ENCODE measurements around the gene ACOT8.
"Not testable (repeated sequence)": the region's sequence is repeated elsewhere in the genome, so short reads cannot be mapped to it uniquely, and the experiment has no call there.

ACOT8 gene

GRCh38 chr20:45827712-45828111, 29.5 kb downstream of the ACOT8 start:
- FAIRE-seq = no peak
- DNase-seq (ENCODE audit: low spot score) = no peak

- DNase-seq (ENCODE audit: low spot score) (no peak), FAIRE-seq (no peak)
Measured at GRCh38 chr20:45827030-45827652, 30.1 kb downstream of the ACOT8 start, which contains the start of gene TNNC2. TNNC2 (minus strand) TSS chr20:45827312; CDS start chr20:45827248, 64 bp downstream.

- DNase-seq (ENCODE audit: low spot score) (no peak), FAIRE-seq (no peak)
Measured at GRCh38 chr20:45826381-45827019, 30.7 kb downstream of the ACOT8 start.

GRCh38 chr20:45823949-45824835, 33.0 kb downstream of the ACOT8 start:
- FAIRE-seq (no peak), DNase-seq (ENCODE audit: low spot score) (no peak)

GRCh38 chr20:45822857-45823256, 34.3 kb downstream of the ACOT8 start:
- no peak for FAIRE-seq
- no peak for DNase-seq (ENCODE audit: low spot score)

GRCh38 chr20:45821947-45822346, 35.2 kb downstream of the ACOT8 start:
- no peak for DNase-seq (ENCODE audit: low spot score)
- FAIRE-seq = no peak

- FAIRE-seq (no peak), DNase-seq (ENCODE audit: low spot score) (no peak)
Measured at GRCh38 chr20:45819466-45819865, 37.7 kb downstream of the ACOT8 start.

GRCh38 chr20:45818239-45818638, 39.0 kb downstream of the ACOT8 start:
- DNase-seq (ENCODE audit: low spot score) (no peak), FAIRE-seq (no peak)

- no peak for FAIRE-seq
- DNase-seq (ENCODE audit: low spot score) = peak; percentile 46
Measured at GRCh38 chr20:45817376-45818194, 39.6 kb downstream of the ACOT8 start.

GRCh38 chr20:45816951-45817350, 40.2 kb downstream of the ACOT8 start:
- no peak for DNase-seq (ENCODE audit: low spot score)
- FAIRE-seq = no peak

GRCh38 chr20:45814314-45814713, 42.9 kb downstream of the ACOT8 start:
- no peak for DNase-seq (ENCODE audit: low spot score)
- FAIRE-seq = no peak

- no peak for DNase-seq (ENCODE audit: low spot score)
- FAIRE-seq = no peak
Measured at GRCh38 chr20:45813489-45813888, 43.7 kb downstream of the ACOT8 start.

- DNase-seq (ENCODE audit: low spot score) (no peak), FAIRE-seq (no peak)
Measured at GRCh38 chr20:45813006-45813340, 44.2 kb downstream of the ACOT8 start.

- DNase-seq (ENCODE audit: low spot score) (peak; percentile 99), FAIRE-seq (peak; percentile 94)
Measured at GRCh38 chr20:45812157-45813005, 44.8 kb downstream of the ACOT8 start, which contains the start of gene UBE2C. UBE2C (plus strand) TSS chr20:45812644; CDS start chr20:45812696, 52 bp downstream.

- DNase-seq (ENCODE audit: low spot score) (no peak), FAIRE-seq (no peak)
Measured at GRCh38 chr20:45810191-45810970, 46.8 kb downstream of the ACOT8 start.

- FAIRE-seq (no peak), DNase-seq (ENCODE audit: low spot score) (no peak)
Measured at GRCh38 chr20:45801851-45802250, 55.3 kb downstream of the ACOT8 start.

GRCh38 chr20:45798935-45799642, 58.1 kb downstream of the ACOT8 start:
- FAIRE-seq (no peak), DNase-seq (ENCODE audit: low spot score) (peak; percentile 47)

- not testable (repeated sequence) for DNase-seq (ENCODE audit: low spot score); FAIRE-seq
Measured at GRCh38 chr20:45797955-45798354, 59.2 kb downstream of the ACOT8 start.

GRCh38 chr20:45797510-45797909, 59.7 kb downstream of the ACOT8 start:
- not testable (repeated sequence) for FAIRE-seq

More at GRCh38 chr20:45797510-45797909, 59.7 kb downstream of the ACOT8 start:
- DNase-seq (ENCODE audit: low spot score) = not testable (repeated sequence)
